SK-N-SH treated with all-trans-retinoic acid at 6 μM for 48 hours (cell line): ENCODE results near the gene WIPF1.

Experiments
- ATAC-seq: fragments of 200-7000 bp; cut with Tn5 transposase; 3 replicates; pipeline ENCODE4 v1.9.1; 2020; ENCODE audit warnings: mild to moderate bottlenecking, moderate library complexity
- ARNTL ChIP-seq: fragments of 450-650 bp; formaldehyde crosslinking; IDR thresholded peaks from 2 replicates; pipeline ENCODE4 v1.5.0; 2020; ENCODE audit warnings: low read depth, mild to moderate bottlenecking, moderate library complexity, borderline replicate concordance
- BACH2 ChIP-seq: fragments of 250-450 bp; sonication (Bioruptor Pico); IDR thresholded peaks from 2 replicates; pipeline ENCODE4 v1.9.0; 2021; ENCODE audit warnings: mild to moderate bottlenecking, borderline replicate concordance
- ESRRG ChIP-seq: fragments of 250-450 bp; sonication (Bioruptor Pico); IDR thresholded peaks from 2 replicates; pipeline ENCODE4 v1.6.1; 2021; ENCODE audit warnings: mild to moderate bottlenecking
- GLIS3 ChIP-seq: fragments of 250-450 bp; sonication (Bioruptor Pico); IDR thresholded peaks from 2 replicates; pipeline ENCODE4 v1.5.0; 2020; ENCODE audit warnings: mild to moderate bottlenecking, moderate library complexity
- ISL1 ChIP-seq: fragments of 250-450 bp; sonication (Bioruptor Pico); IDR thresholded peaks from 2 replicates; pipeline ENCODE4 v2.1.2; 2022; ENCODE audit warnings: mild to moderate bottlenecking, moderate library complexity
- OSR1 ChIP-seq: fragments of 250-450 bp; sonication (Bioruptor Pico); IDR thresholded peaks from 2 replicates; pipeline ENCODE4 v1.8.0; 2022; ENCODE audit warnings: moderate library complexity, mild to moderate bottlenecking, inconsistent platforms
- PPARA ChIP-seq: fragments of 250-450 bp; sonication (Bioruptor Pico); IDR thresholded peaks from 2 replicates; pipeline ENCODE4 v1.5.0; 2020; ENCODE audit warnings: mild to moderate bottlenecking, borderline replicate concordance
- RARB ChIP-seq: fragments of 250-450 bp; sonication (Bioruptor Pico); IDR thresholded peaks from 2 replicates; pipeline ENCODE4 v1.8.0; 2021; ENCODE audit warnings: mild to moderate bottlenecking, moderate library complexity
- TCF4 ChIP-seq: fragments of 250-450 bp; sonication (Bioruptor Pico); IDR thresholded peaks from 2 replicates; pipeline ENCODE4 v1.8.0; 2021; ENCODE audit warnings: mild to moderate bottlenecking, moderate library complexity, borderline replicate concordance
- TOX ChIP-seq: fragments of 250-450 bp; sonication (Bioruptor Pico); IDR thresholded peaks from 2 replicates; pipeline ENCODE4 v1.8.0; 2021; ENCODE audit warnings: mild to moderate bottlenecking, moderate library complexity, borderline replicate concordance
- ZC3H10 ChIP-seq: fragments of 250-450 bp; sonication (Bioruptor Pico); IDR thresholded peaks from 2 replicates; pipeline ENCODE4 v1.5.1; 2021; ENCODE audit warnings: mild to moderate bottlenecking, moderate library complexity
- ZFP3 ChIP-seq: fragments of 250-450 bp; sonication (Bioruptor Pico); IDR thresholded peaks from 2 replicates; pipeline ENCODE4 v1.5.0; 2020; ENCODE audit warnings: mild to moderate bottlenecking, moderate library complexity
- ZFP30 ChIP-seq: fragments of 450-650 bp; formaldehyde crosslinking; IDR thresholded peaks from 2 replicates; pipeline ENCODE4 v1.5.0; 2022; ENCODE audit warnings: mild to moderate bottlenecking, moderate library complexity
- ZNF565 ChIP-seq: fragments of 450-650 bp; formaldehyde crosslinking; conservative IDR thresholded peaks from 2 replicates; pipeline ENCODE4 v1.5.0; 2020; ENCODE audit warnings: low read depth, mild to moderate bottlenecking, moderate library complexity
- ZNF70 ChIP-seq: fragments of 450-650 bp; formaldehyde crosslinking; IDR thresholded peaks from 2 replicates; pipeline ENCODE4 v1.5.0; 2020; ENCODE audit warnings: mild to moderate bottlenecking, moderate library complexity
- TF ChIP-seq, protein P1 (sequence below): fragments of 250-450 bp; sonication (Bioruptor Pico); IDR thresholded peaks from 2 replicates; pipeline ENCODE4 v1.5.0; 2020; ENCODE audit warnings: mild to moderate bottlenecking, moderate library complexity
- TF ChIP-seq, protein P2 (sequence below): fragments of 250-450 bp; sonication (Bioruptor Pico); IDR thresholded peaks from 2 replicates; pipeline ENCODE4 v1.8.0; 2021; ENCODE audit warnings: low read depth, mild to moderate bottlenecking, moderate library complexity, borderline replicate concordance
- TF ChIP-seq, protein P3 (sequence below): fragments of 250-450 bp; sonication (Bioruptor Pico); IDR thresholded peaks from 2 replicates; pipeline ENCODE4 v1.8.0; 2020; ENCODE audit warnings: mild to moderate bottlenecking, moderate library complexity, borderline replicate concordance
- TF ChIP-seq, protein P4 (sequence below): fragments of 250-450 bp; sonication (Bioruptor Pico); IDR thresholded peaks from 2 replicates; pipeline ENCODE4 v1.5.1; 2021; ENCODE audit warnings: mild to moderate bottlenecking, moderate library complexity
- TF ChIP-seq, protein P5 (sequence below): fragments of 250-450 bp; sonication (Bioruptor Pico); IDR thresholded peaks from 2 replicates; pipeline ENCODE4 v1.5.1; 2020; ENCODE audit warnings: low read depth, mild to moderate bottlenecking, moderate library complexity

The WIPF1 gene

DNA sequence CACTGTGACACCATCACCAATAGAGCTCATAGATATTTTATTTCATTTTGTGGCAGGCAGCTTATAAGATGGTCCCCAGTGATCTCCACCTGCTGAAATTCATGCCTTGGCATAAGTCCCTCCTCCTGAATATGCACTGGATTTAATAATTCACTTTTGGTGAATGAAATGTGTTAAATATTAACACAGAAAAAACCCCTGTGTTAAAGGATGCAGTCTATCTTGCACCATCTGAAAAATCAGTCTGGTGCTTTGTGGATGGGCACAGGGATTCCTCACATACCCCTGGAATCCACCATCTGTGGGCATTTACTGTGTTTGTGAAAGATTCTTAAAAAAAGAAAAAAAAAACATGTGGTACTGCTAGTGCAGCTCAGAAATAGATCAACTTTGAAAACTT, 26.1 kb upstream of the WIPF1 start:
- TF ChIP-seq, protein P1, sequence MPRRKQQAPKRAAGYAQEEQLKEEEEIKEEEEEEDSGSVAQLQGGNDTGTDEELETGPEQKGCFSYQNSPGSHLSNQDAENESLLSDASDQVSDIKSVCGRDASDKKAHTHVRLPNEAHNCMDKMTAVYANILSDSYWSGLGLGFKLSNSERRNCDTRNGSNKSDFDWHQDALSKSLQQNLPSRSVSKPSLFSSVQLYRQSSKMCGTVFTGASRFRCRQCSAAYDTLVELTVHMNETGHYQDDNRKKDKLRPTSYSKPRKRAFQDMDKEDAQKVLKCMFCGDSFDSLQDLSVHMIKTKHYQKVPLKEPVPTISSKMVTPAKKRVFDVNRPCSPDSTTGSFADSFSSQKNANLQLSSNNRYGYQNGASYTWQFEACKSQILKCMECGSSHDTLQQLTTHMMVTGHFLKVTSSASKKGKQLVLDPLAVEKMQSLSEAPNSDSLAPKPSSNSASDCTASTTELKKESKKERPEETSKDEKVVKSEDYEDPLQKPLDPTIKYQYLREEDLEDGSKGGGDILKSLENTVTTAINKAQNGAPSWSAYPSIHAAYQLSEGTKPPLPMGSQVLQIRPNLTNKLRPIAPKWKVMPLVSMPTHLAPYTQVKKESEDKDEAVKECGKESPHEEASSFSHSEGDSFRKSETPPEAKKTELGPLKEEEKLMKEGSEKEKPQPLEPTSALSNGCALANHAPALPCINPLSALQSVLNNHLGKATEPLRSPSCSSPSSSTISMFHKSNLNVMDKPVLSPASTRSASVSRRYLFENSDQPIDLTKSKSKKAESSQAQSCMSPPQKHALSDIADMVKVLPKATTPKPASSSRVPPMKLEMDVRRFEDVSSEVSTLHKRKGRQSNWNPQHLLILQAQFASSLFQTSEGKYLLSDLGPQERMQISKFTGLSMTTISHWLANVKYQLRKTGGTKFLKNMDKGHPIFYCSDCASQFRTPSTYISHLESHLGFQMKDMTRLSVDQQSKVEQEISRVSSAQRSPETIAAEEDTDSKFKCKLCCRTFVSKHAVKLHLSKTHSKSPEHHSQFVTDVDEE (CRISPR knock-in tag) = no peak
- no peak for TF ChIP-seq PPARA (CRISPR knock-in tag)
- TF ChIP-seq, protein P2, sequence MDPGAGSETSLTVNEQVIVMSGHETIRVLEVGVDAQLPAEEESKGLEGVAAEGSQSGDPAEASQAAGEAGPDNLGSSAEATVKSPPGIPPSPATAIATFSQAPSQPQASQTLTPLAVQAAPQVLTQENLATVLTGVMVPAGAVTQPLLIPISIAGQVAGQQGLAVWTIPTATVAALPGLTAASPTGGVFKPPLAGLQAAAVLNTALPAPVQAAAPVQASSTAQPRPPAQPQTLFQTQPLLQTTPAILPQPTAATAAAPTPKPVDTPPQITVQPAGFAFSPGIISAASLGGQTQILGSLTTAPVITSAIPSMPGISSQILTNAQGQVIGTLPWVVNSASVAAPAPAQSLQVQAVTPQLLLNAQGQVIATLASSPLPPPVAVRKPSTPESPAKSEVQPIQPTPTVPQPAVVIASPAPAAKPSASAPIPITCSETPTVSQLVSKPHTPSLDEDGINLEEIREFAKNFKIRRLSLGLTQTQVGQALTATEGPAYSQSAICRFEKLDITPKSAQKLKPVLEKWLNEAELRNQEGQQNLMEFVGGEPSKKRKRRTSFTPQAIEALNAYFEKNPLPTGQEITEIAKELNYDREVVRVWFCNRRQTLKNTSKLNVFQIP = no peak
- TF ChIP-seq, protein P3, sequence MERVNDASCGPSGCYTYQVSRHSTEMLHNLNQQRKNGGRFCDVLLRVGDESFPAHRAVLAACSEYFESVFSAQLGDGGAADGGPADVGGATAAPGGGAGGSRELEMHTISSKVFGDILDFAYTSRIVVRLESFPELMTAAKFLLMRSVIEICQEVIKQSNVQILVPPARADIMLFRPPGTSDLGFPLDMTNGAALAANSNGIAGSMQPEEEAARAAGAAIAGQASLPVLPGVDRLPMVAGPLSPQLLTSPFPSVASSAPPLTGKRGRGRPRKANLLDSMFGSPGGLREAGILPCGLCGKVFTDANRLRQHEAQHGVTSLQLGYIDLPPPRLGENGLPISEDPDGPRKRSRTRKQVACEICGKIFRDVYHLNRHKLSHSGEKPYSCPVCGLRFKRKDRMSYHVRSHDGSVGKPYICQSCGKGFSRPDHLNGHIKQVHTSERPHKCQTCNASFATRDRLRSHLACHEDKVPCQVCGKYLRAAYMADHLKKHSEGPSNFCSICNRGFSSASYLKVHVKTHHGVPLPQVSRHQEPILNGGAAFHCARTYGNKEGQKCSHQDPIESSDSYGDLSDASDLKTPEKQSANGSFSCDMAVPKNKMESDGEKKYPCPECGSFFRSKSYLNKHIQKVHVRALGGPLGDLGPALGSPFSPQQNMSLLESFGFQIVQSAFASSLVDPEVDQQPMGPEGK = no peak
- no peak for TF ChIP-seq RARB
- TF ChIP-seq TOX = no peak
- TF ChIP-seq ZNF565 (CRISPR knock-in tag) = no peak
- TF ChIP-seq, protein P4, sequence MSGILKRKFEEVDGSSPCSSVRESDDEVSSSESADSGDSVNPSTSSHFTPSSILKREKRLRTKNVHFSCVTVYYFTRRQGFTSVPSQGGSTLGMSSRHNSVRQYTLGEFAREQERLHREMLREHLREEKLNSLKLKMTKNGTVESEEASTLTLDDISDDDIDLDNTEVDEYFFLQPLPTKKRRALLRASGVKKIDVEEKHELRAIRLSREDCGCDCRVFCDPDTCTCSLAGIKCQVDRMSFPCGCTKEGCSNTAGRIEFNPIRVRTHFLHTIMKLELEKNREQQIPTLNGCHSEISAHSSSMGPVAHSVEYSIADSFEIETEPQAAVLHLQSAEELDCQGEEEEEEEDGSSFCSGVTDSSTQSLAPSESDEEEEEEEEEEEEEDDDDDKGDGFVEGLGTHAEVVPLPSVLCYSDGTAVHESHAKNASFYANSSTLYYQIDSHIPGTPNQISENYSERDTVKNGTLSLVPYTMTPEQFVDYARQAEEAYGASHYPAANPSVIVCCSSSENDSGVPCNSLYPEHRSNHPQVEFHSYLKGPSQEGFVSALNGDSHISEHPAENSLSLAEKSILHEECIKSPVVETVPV (CRISPR knock-in tag) = no peak
- no peak for TF ChIP-seq BACH2 (CRISPR knock-in tag)
- TF ChIP-seq TCF4 (CRISPR knock-in tag) = no peak
- TF ChIP-seq ZNF70 (CRISPR knock-in tag) = no peak
- TF ChIP-seq ZFP30 (CRISPR knock-in tag) = no peak
- TF ChIP-seq, all 23 proteins: peak for 0
- no peak for ATAC-seq

DNA sequence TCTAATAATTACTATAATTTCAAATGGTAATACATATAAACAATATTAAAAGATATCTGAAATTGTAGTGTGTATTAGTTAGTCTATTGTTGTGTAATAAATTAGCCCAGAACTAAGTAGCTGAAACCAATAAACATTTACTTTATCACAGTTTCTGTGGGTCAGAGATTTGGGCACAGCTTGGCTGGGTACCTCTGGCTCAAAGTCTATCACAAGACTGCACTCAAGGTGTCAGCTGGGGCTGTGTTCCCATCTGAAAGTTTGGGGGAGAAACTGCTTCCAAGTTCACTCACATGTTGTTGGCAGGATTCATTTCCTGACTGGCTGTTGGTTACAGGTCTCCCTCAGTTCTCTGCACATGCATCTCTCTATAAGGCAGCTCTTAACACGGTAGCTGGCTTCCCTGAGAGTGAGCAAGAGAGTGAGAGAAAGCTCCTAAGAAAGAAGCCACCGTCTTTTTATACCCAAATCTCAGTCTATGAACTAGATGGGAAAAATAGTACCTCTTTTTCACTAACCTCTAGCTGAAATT, 25.6 kb upstream of the WIPF1 start:
- no peak for ATAC-seq
- TF ChIP-seq TOX (no peak), ESRRG (CRISPR knock-in tag) (no peak), BACH2 (CRISPR knock-in tag) (no peak)

DNA sequence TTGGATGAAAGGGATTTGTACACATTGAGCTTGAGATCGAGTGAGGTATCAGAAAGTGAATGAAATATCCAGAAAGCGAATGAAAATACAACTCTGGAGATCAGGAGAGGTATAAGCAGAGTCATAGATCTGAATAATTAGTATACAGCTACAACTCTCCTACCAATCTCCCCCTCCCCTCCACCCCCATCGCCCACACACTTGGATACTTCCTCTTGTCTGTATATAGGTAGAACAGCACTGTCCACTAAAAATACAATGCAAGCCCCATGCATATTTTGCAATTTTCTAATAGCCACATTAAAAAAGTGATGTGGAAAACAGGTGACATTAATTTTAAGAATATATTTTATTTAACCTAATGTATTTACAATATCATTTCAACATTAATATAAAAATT, 23.7 kb upstream of the WIPF1 start:
- TF ChIP-seq, protein P1 (CRISPR knock-in tag) = no peak
- TF ChIP-seq ISL1 = no peak
- no peak for TF ChIP-seq ZNF565 (CRISPR knock-in tag)
- TF ChIP-seq OSR1 (CRISPR knock-in tag) = no peak
- no peak for TF ChIP-seq ARNTL (CRISPR knock-in tag)
- TF ChIP-seq, protein P4 (CRISPR knock-in tag) = no peak
- no peak for TF ChIP-seq GLIS3
- no peak for TF ChIP-seq TCF4 (CRISPR knock-in tag)
- no peak for TF ChIP-seq ZC3H10 (CRISPR knock-in tag)
- TF ChIP-seq ZFP3 = no peak
- TF ChIP-seq ESRRG (CRISPR knock-in tag) = no peak
- TF ChIP-seq, protein P5, sequence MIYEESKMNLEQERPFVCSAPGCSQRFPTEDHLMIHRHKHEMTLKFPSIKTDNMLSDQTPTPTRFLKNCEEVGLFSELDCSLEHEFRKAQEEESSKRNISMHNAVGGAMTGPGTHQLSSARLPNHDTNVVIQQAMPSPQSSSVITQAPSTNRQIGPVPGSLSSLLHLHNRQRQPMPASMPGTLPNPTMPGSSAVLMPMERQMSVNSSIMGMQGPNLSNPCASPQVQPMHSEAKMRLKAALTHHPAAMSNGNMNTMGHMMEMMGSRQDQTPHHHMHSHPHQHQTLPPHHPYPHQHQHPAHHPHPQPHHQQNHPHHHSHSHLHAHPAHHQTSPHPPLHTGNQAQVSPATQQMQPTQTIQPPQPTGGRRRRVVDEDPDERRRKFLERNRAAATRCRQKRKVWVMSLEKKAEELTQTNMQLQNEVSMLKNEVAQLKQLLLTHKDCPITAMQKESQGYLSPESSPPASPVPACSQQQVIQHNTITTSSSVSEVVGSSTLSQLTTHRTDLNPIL (CRISPR knock-in tag) = no peak
- no peak for TF ChIP-seq PPARA (CRISPR knock-in tag)
- ATAC-seq = no peak
